SKM-1 (cell line): ENCODE measurements around the gene NDUFAF8.

Experiments
- DNase-seq: peaks from one replicate; lab custom pipeline; 2025; ENCODE audit not compliant: unreplicated experiment; lab: John Stamatoyannopoulos, UW

Gene NDUFAF8

GRCh38 chr17:81267390-81268067 is 28.4 kb downstream of the NDUFAF8 start:
- DNase-seq: no peak

GRCh38 chr17:81270279-81270678 is 31.2 kb downstream of the NDUFAF8 start:
- no peak for DNase-seq

GRCh38 chr17:81271226-81271625 is 32.1 kb downstream of the NDUFAF8 start:
- DNase-seq: no peak

- DNase-seq: no peak
Observed at GRCh38 chr17:81272616-81273015, 33.5 kb downstream of the NDUFAF8 start.

DNA sequence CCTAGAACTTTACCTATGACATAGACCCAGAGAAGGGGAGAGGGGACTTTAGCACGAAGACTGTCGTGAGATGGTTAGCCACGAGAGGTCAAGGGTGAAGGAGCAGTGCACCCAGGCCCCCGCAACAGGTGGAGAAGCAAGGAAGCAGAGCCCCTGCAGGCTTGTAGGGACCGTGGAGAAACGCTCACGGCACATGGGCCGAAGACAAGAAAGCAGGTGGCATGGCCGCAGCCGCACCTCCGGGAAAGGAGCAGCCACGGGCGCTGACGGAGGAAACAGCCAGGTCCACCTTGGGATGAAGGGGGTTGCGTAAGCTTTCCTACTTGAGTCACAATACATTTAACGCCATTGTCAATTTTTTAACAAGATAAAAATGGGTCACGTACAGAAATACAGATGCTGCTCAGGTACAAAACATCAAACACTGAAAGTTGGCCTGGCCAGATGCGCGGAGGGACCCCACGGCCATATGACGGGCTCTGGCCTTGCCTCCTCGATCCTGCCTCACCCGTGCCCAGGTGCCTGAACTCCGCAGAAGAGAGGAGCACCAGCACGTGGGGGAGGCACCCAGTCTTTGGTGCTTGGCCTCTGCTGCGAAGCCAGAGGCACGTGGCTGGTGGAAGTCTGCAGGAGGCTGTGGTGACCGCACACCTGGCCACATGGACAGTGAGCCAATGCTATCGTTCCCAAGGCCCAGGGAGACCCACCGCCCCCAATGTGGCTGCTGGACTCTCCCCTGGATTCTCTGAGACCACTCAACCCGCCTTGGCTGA is 34.8 kb downstream of the NDUFAF8 start:
- DNase-seq: no peak

DNA sequence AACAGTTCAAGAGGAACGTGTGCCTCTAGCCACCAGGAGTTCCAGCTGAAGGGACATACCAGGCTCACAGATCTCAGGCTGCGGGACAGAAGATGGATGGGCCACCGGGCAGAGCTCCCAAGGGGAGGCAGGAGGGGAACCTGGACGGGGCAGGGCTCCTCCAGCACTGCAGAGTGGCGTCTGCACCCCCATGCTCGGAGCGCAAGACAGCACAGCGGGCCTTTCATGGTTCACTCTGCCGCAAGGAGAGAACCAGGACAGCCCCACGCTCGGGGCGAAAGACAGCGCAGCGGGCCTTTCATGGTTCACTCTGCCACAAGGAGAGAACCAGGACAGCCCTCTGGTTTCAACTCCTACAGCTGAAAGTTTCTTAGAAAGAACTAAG is 35.3 kb downstream of the NDUFAF8 start:
- DNase-seq: no peak

- DNase-seq: no peak
Observed at GRCh38 chr17:81276781-81277180, 37.7 kb downstream of the NDUFAF8 start.

DNA sequence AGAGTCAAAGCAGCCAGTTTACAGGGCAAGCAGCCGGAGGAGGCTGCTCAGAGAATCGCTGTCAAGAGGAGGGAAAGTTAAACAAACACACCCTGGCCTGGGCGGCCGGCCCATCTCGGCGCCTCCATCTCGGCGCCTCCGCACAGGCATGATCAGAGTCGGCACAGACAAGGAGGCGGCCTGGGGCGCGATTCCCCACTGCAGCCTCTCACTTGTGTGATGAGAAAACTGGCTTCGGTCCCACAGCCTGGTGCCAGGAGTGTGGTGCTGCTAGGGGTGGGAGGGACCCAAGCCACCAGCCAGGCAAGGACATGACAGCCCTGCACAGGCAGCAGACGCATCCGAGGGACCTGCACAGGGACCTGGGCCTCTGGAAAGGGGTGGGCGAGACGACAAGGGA is 38.3 kb downstream of the NDUFAF8 start:
- no peak for DNase-seq

- no peak for DNase-seq
Observed at GRCh38 chr17:81277946-81278693, 39.0 kb downstream of the NDUFAF8 start.

GRCh38 chr17:81278831-81279230 is 39.7 kb downstream of the NDUFAF8 start:
- DNase-seq: no peak

DNA sequence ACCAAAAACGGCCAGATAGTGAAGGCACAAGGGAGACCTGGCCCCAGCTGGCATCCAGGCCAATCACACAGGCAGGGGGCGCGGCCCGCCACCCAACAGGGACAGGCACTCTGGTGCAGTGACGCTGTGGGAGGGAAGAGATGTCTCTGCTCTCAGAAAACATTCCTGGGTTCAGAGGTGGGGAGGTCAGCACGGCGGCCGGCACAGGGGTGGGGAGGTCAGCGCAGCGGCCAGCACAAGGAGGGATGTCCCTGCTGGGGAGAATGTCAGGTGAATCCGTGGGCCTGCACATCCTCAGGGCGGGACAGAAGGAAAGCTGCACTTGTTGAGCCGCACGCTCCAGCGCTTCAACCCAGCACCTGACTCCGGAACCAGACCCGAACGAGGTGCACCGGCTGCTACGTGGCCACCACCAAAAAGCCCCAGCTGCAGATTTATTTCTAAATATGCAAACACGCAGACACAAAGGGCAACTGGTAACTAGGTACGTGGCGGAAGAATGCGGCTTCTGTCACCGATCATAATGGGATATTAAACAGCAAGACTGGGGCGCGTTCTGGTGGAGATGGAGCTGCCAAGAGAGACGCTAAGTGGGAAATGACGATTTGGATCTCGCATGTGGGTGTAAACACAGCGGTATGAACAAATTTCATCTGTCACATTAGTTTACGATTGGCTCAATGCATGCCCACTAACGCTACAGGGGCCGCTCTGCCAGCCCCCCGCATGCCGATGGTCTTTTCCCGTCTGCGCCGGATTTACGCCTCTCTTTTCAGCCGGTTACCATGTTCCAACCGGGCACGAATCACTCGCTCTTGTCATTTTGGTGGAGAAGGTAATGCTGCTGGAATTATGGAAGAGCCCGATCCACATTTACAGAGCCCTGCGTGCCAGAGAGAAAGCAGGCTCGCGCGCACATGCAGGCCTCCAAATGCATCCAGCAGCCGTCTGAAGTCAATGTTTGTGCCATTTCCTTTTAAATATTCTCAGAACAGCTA is 40.5 kb downstream of the NDUFAF8 start:
- no peak for DNase-seq

DNA sequence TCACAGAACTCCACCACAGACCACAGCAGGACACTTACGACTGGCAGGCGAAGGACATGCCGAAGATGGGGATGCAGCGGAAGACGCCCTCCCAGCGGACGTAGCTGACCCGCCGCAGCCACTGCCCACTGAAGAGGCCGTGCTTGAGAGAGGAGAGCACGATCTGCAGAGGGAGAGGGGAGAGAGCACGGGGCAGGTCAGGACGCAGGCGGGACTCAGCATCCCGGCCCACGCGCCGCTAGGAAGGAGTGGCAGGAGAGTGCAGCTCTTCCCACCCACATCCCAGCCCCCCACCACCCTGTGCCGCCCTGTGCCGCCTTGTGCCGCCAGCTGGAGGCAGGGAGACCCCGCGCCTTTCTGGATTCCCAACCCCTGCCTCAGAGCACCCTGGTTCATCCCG is 41.5 kb downstream of the NDUFAF8 start:
- no peak for DNase-seq

DNA sequence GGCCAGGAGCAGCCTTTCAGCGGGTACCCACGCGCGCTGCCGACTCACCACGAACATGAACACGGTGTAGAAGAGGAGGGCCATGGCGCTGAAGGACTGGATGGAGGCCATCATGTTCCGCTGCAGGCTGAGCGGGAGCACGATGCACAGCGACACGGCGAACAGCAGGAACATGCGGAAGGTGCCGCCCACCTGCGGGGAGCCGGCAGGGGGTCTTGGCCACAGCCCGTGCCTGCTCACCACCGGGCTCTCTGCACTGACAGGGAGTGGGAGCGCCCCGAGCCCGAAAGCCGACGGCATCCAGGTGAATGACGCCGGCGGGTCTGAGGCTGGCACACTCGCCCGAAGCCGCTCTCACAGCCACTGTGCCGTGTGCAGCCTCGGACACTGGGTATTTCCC is 43.0 kb downstream of the NDUFAF8 start:
- no peak for DNase-seq

- no peak for DNase-seq
Observed at GRCh38 chr17:81282876-81283275, 43.8 kb downstream of the NDUFAF8 start.

GRCh38 chr17:81285179-81285878 is 46.2 kb downstream of the NDUFAF8 start:
- DNase-seq: peak; percentile 65

GRCh38 chr17:81285894-81286293 is 46.8 kb downstream of the NDUFAF8 start:
- no peak for DNase-seq

GRCh38 chr17:81286491-81287145 is 47.5 kb downstream of the NDUFAF8 start:
- DNase-seq: no peak

DNA sequence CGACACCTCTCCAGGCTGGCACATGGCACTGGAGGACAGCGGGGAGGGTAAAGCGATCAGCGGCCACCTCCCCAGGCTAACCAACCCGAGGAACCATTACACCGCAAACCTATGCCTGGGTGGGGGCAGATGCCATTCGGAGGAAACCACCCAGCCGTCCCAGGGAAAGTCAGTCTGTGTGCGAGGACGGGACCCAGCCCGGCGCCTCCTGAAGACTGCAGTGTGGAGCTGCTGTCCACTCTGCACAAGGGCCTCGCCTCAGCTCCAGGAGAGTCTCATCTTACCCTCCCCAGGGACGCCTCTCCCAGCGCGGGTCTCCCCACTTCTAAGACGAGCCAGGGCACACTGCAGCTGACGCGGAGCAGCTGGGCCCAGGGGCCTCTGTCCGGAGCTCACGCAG is 48.0 kb downstream of the NDUFAF8 start:
- DNase-seq: no peak

GRCh38 chr17:81287741-81288430 is 48.8 kb downstream of the NDUFAF8 start:
- DNase-seq: no peak
